ENCODE measurements around the gene KCNAB1. TPM values are rescaled to one million over a fixed set of nuclear protein-coding genes. Genes with fewer than 3 reads are reported as not detected.

The KCNAB1 gene
- total RNA-seq, 1 experiment from 2014 or later: not detected

DNA sequence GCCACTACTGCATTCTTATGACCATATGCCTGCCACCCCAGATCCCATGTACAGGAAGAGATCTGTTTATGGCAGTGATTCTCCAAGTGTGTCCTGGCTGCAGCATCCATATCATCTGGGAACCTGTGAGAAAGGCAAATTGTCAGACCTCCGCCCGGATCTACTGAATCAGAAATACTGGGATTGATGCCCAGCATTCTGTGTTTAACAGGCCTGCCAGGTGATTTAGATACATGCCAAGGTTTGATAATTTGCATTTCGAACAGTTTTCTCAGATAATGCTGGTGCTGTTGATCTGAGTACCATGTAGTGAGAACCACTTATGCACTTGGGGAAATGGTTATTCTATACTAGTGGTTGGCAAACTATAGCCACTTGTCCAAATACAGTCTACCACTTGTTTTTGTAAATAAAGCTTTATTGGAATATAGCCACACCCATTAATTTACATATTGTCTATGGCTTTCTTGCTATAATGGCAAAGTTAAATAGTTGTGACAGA lies 269.1 kb downstream of the KCNAB1 start (continued):
- no peak for TF ChIP-seq CBX3 (IDR thresholded peaks at IDR 0.05; ENCODE audit: low read depth)

DNA sequence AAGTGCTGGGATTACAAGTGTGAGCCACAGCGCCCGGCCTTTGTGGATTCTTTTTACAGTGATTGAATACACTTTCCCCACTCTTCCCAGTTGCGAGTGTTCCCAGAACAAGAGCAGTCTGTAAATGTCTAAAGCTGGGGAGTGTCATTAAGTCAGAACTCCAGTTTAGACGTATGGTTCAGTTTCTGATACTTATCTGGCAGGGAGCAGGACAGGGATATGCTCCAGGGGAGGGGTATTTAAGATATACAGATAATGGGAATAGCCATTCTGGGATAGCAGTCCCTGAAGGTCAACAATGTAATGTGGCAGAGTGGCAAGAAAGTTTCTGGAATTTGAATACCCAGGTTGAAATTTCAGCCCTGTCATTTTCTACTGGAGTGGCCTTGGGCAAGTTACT lies 270.5 kb downstream of the KCNAB1 start:
- ChIA-PET POLR2A (no interaction called here), RAD21 (ENCODE audit: low non-redundant PET in 1 of 2, low total read pairs in 2 of 2, uncharacterized antibody in 2 of 2, unreplicated experiment in 2 of 2) (no interaction called here), CTCF (no interaction called here)
- Histone ChIP-seq H3K4me1 (ENCODE audit: control insufficient read depth in 1 of 2, insufficient read depth in 2 of 2, low read length in 2 of 2) (no peaks in the 10 kb centered on the region), H3K9ac (ENCODE audit: low read length) (no peak overlapping the region), H3K9me3 (ENCODE audit: control insufficient read depth in 1 of 2, insufficient read depth in 1 of 2, low read depth in 1 of 2, low read length in 2 of 2) (no peaks in the 10 kb centered on the region), H3K4me3 (replicated peaks in 1 of 2; ENCODE audit: low read depth in 1 of 2, low read length in 2 of 2) (no peak overlapping the region), H3K27me3 (ENCODE audit: insufficient read depth, low read length) (no peaks in the 10 kb centered on the region), H4K20me1 (ENCODE audit: insufficient read depth) (no peaks in the 10 kb centered on the region), H3K27ac (ENCODE audit: low read depth, low read length) (no peak overlapping the region), H3K4me2 (ENCODE audit: low read length) (no peak overlapping the region), H3K36me3 (ENCODE audit: control insufficient read depth in 1 of 2, insufficient read depth in 2 of 2, low read length in 2 of 2) (no peaks in the 10 kb centered on the region), H3K9me2 (ENCODE audit: insufficient read depth) (no peaks in the 10 kb centered on the region), H3K79me2 (ENCODE audit: insufficient read depth, low read length) (no peaks in the 10 kb centered on the region), H2AFZ (ENCODE audit: low read depth, low read length, poor library complexity, severe bottlenecking) (no peak overlapping the region)
- BruUV-seq (replicated peaks): no TSS peak
- TF ChIP-seq POLR2A (IDR thresholded peaks at IDR 0.05; ENCODE audit: borderline replicate concordance, extremely low read depth, insufficient read depth, insufficient read length) (no peak), JUND (IDR thresholded peaks at IDR 0.05) (no peak), EZH2 (IDR thresholded peaks at IDR 0.05) (no peak), CBX3 (IDR thresholded peaks at IDR 0.05; ENCODE audit: low read depth) (no peak), TCF7L2 (IDR thresholded peaks at IDR 0.05; ENCODE audit: borderline replicate concordance, extremely low read depth, insufficient read depth, insufficient read length) (no peak), ELF1 (IDR thresholded peaks at IDR 0.05; ENCODE audit: borderline replicate concordance, low read depth) (no peak), RAD21 (IDR thresholded peaks at IDR 0.05; ENCODE audit: low read depth) (no peak), ZFX (IDR thresholded peaks at IDR 0.05) (no peak), CEBPB (IDR thresholded peaks at IDR 0.05; ENCODE audit: low read depth) (no peak), EGR1 (IDR thresholded peaks at IDR 0.05; ENCODE audit: low read depth) (no peak), FOSL1 (IDR thresholded peaks at IDR 0.05; ENCODE audit: low read depth) (no peak), SIN3A (IDR thresholded peaks at IDR 0.05; ENCODE audit: low read depth) (no peak), SP1 (IDR thresholded peaks at IDR 0.05; ENCODE audit: low read depth) (no peak), POLR2AphosphoS5 (IDR thresholded peaks at IDR 0.05; ENCODE audit: low read depth, low read length) (no peak)
- TF ChIP-seq, protein P1, sequence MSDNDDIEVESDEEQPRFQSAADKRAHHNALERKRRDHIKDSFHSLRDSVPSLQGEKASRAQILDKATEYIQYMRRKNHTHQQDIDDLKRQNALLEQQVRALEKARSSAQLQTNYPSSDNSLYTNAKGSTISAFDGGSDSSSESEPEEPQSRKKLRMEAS (IDR thresholded peaks at IDR 0.05): no peak
- TF ChIP-seq, protein P2, sequence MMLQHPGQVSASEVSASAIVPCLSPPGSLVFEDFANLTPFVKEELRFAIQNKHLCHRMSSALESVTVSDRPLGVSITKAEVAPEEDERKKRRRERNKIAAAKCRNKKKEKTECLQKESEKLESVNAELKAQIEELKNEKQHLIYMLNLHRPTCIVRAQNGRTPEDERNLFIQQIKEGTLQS (IDR thresholded peaks at IDR 0.05): no peak
- TF ChIP-seq, protein P3, sequence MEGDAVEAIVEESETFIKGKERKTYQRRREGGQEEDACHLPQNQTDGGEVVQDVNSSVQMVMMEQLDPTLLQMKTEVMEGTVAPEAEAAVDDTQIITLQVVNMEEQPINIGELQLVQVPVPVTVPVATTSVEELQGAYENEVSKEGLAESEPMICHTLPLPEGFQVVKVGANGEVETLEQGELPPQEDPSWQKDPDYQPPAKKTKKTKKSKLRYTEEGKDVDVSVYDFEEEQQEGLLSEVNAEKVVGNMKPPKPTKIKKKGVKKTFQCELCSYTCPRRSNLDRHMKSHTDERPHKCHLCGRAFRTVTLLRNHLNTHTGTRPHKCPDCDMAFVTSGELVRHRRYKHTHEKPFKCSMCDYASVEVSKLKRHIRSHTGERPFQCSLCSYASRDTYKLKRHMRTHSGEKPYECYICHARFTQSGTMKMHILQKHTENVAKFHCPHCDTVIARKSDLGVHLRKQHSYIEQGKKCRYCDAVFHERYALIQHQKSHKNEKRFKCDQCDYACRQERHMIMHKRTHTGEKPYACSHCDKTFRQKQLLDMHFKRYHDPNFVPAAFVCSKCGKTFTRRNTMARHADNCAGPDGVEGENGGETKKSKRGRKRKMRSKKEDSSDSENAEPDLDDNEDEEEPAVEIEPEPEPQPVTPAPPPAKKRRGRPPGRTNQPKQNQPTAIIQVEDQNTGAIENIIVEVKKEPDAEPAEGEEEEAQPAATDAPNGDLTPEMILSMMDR (IDR thresholded peaks at IDR 0.05 in 2 of 3, conservative IDR thresholded peaks at IDR 0.05 in 1 of 3; ENCODE audit: borderline replicate concordance in 1 of 3, insufficient read depth in 1 of 3, low read depth in 2 of 3, low read length in 2 of 3): no peak
- TF ChIP-seq, protein P4, sequence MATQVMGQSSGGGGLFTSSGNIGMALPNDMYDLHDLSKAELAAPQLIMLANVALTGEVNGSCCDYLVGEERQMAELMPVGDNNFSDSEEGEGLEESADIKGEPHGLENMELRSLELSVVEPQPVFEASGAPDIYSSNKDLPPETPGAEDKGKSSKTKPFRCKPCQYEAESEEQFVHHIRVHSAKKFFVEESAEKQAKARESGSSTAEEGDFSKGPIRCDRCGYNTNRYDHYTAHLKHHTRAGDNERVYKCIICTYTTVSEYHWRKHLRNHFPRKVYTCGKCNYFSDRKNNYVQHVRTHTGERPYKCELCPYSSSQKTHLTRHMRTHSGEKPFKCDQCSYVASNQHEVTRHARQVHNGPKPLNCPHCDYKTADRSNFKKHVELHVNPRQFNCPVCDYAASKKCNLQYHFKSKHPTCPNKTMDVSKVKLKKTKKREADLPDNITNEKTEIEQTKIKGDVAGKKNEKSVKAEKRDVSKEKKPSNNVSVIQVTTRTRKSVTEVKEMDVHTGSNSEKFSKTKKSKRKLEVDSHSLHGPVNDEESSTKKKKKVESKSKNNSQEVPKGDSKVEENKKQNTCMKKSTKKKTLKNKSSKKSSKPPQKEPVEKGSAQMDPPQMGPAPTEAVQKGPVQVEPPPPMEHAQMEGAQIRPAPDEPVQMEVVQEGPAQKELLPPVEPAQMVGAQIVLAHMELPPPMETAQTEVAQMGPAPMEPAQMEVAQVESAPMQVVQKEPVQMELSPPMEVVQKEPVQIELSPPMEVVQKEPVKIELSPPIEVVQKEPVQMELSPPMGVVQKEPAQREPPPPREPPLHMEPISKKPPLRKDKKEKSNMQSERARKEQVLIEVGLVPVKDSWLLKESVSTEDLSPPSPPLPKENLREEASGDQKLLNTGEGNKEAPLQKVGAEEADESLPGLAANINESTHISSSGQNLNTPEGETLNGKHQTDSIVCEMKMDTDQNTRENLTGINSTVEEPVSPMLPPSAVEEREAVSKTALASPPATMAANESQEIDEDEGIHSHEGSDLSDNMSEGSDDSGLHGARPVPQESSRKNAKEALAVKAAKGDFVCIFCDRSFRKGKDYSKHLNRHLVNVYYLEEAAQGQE (IDR thresholded peaks at IDR 0.05; ENCODE audit: low read depth): no peak
- TF ChIP-seq, protein P5, sequence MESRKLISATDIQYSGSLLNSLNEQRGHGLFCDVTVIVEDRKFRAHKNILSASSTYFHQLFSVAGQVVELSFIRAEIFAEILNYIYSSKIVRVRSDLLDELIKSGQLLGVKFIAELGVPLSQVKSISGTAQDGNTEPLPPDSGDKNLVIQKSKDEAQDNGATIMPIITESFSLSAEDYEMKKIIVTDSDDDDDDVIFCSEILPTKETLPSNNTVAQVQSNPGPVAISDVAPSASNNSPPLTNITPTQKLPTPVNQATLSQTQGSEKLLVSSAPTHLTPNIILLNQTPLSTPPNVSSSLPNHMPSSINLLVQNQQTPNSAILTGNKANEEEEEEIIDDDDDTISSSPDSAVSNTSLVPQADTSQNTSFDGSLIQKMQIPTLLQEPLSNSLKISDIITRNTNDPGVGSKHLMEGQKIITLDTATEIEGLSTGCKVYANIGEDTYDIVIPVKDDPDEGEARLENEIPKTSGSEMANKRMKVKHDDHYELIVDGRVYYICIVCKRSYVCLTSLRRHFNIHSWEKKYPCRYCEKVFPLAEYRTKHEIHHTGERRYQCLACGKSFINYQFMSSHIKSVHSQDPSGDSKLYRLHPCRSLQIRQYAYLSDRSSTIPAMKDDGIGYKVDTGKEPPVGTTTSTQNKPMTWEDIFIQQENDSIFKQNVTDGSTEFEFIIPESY (IDR thresholded peaks at IDR 0.05; ENCODE audit: extremely low read depth, insufficient replicate concordance, low read length): no peak
- no peak for ATAC-seq
- intact Hi-C loops (cut with micrococcal nuclease): no loop called here
- DNase-seq (ENCODE audit: low read depth, low spot score): no peak

Measured in HCT116 (cell line).